Loucy (cell line): ENCODE results near the gene PIGQ.

Experiments used
- H2AFZ ChIP-seq: fragments of 200-600 bp; sonication (generic); 2 replicates; pipeline ENCODE4 v1.6.0; 2016; ENCODE audit warnings: antibody characterized with exemption, mild to moderate bottlenecking, low read length, moderate library complexity
- H3F3A ChIP-seq: fragments of 200-600 bp; 2 replicates; pipeline ENCODE4 v1.6.0; 2016; ENCODE audit warnings: antibody characterized with exemption, low read depth, mild to moderate bottlenecking
- H3K27me3 ChIP-seq: fragments of 200-600 bp; sonication (generic); 2 replicates; pipeline ENCODE4 v1.6.1; 2014; ENCODE audit warnings: low read length, mild to moderate bottlenecking; ENCODE audit not compliant: insufficient read depth, poor library complexity, severe bottlenecking
- H3K36me3 ChIP-seq: fragments of 200-600 bp; sonication (generic); 2 replicates; pipeline ENCODE4 v1.6.1; 2016; ENCODE audit warnings: low read length; ENCODE audit not compliant: insufficient read depth
- H3K4me1 ChIP-seq: fragments of 200-600 bp; sonication (generic); 2 replicates; pipeline ENCODE4 v1.5.1; 2014; ENCODE audit warnings: low read length, mild to moderate bottlenecking; ENCODE audit not compliant: insufficient read depth, poor library complexity, severe bottlenecking
- H3K4me2 ChIP-seq: fragments of 200-600 bp; sonication (generic); 2 replicates; pipeline ENCODE4 v1.6.0; 2014; ENCODE audit warnings: antibody characterized with exemption, low read length, low read depth, mild to moderate bottlenecking; ENCODE audit not compliant: poor library complexity, severe bottlenecking
- H3K4me3 ChIP-seq: fragments of 200-600 bp; sonication (generic); 2 replicates; pipeline ENCODE4 v1.5.1; 2014; ENCODE audit warnings: low read length, mild to moderate bottlenecking, mixed read lengths; ENCODE audit not compliant: poor library complexity, severe bottlenecking
- H3K79me2 ChIP-seq: fragments of 200-600 bp; sonication (generic); 2 replicates; pipeline ENCODE4 v1.6.1; 2014; ENCODE audit warnings: low read length; ENCODE audit not compliant: insufficient read depth
- H3K9ac ChIP-seq: fragments of 200-600 bp; sonication (generic); 2 replicates; pipeline ENCODE4 v1.6.0; 2014; ENCODE audit warnings: mild to moderate bottlenecking, low read depth, low read length, moderate library complexity; ENCODE audit not compliant: poor library complexity, severe bottlenecking
- H3K9me2 ChIP-seq: fragments of 200-600 bp; sonication (generic); replicated peaks from 2 replicates; pipeline ENCODE4 v1.6.1; 2016; ENCODE audit warnings: low read depth, low read length, mixed read lengths
- H3K9me3 ChIP-seq: fragments of 200-600 bp; sonication (generic); 2 replicates; pipeline ENCODE4 v1.6.1; 2014; ENCODE audit warnings: mild to moderate bottlenecking, antibody characterized with exemption, low read length, low read depth; ENCODE audit not compliant: insufficient read depth
- H4K20me1 ChIP-seq: fragments of 200-600 bp; sonication (generic); 2 replicates; pipeline ENCODE4 v1.6.0; 2014; ENCODE audit warnings: antibody characterized with exemption, low read length, mild to moderate bottlenecking; ENCODE audit not compliant: insufficient read depth, poor library complexity, severe bottlenecking
- CTCF ChIP-seq: fragments of 200-600 bp; sonication (generic); conservative IDR thresholded peaks from 2 replicates; pipeline ENCODE4 v1.5.1; 2014; ENCODE audit warnings: mild to moderate bottlenecking, antibody characterized with exemption, low read length
- EZH2phosphoT487 ChIP-seq: fragments of 200-600 bp; IDR thresholded peaks from 2 replicates; pipeline ENCODE4 v1.6.1; 2018; ENCODE audit warnings: antibody characterized with exemption, mild to moderate bottlenecking, moderate library complexity, borderline replicate concordance

Gene PIGQ

GRCh38 chr16:554297-554621, 15.5 kb upstream of the PIGQ start:
- no peak overlapping the region for H3K4me2 ChIP-seq
- H3K27me3 ChIP-seq: no peaks in the 10 kb centered on the region
- H3K9me2 ChIP-seq: no peaks in the 10 kb centered on the region
- no peaks in the 10 kb centered on the region for H4K20me1 ChIP-seq
- H3K4me3 ChIP-seq: no peak overlapping the region
- H3K9ac ChIP-seq: no peak overlapping the region
- H3F3A ChIP-seq: no peaks in the 10 kb centered on the region
- no peak overlapping the region for H2AFZ ChIP-seq
- no peaks in the 10 kb centered on the region for H3K36me3 ChIP-seq
- TF ChIP-seq CTCF: no peak
- no peaks in the 10 kb centered on the region for H3K9me3 ChIP-seq
- no peaks in the 10 kb centered on the region for H3K79me2 ChIP-seq
- H3K4me1 ChIP-seq: no peaks in the 10 kb centered on the region

GRCh38 chr16:554640-555365, 15.0 kb upstream of the PIGQ start:
- no peak overlapping the region for H3K4me2 ChIP-seq
- no peaks in the 10 kb centered on the region for H3K36me3 ChIP-seq
- H4K20me1 ChIP-seq: no peaks in the 10 kb centered on the region
- H3K27me3 ChIP-seq: no peaks in the 10 kb centered on the region
- no peaks in the 10 kb centered on the region for H3K4me1 ChIP-seq
- H3K9ac ChIP-seq: no peak overlapping the region
- H3K79me2 ChIP-seq: no peaks in the 10 kb centered on the region
- H3K4me3 ChIP-seq: no peak overlapping the region
- TF ChIP-seq EZH2phosphoT487 (no peak), CTCF (no peak)
- no peak overlapping the region for H2AFZ ChIP-seq
- no peaks in the 10 kb centered on the region for H3F3A ChIP-seq
- no peaks in the 10 kb centered on the region for H3K9me2 ChIP-seq
- H3K9me3 ChIP-seq: no peaks in the 10 kb centered on the region

- no peaks in the 10 kb centered on the region for H4K20me1 ChIP-seq
- no peak for TF ChIP-seq CTCF
- TF ChIP-seq EZH2phosphoT487: no peak
- no peaks in the 10 kb centered on the region for H3F3A ChIP-seq
Observed at GRCh38 chr16:555528-556473, 14.0 kb upstream of the PIGQ start.

More at GRCh38 chr16:555528-556473, 14.0 kb upstream of the PIGQ start:
- no peak overlapping the region for H3K4me3 ChIP-seq
- no peak overlapping the region for H3K4me2 ChIP-seq
- no peaks in the 10 kb centered on the region for H3K9me3 ChIP-seq
- H3K79me2 ChIP-seq: no peaks in the 10 kb centered on the region
- H3K4me1 ChIP-seq: no peaks in the 10 kb centered on the region
- no peak overlapping the region for H3K9ac ChIP-seq
- H3K27me3 ChIP-seq: no peaks in the 10 kb centered on the region
- H2AFZ ChIP-seq: no peak overlapping the region
- H3K9me2 ChIP-seq: no peaks in the 10 kb centered on the region
- no peaks in the 10 kb centered on the region for H3K36me3 ChIP-seq
